Measurements from ENCODE around the gene WIPF3. TPM values are rescaled to one million over a fixed set of nuclear protein-coding genes. Genes with fewer than 3 reads are reported as not detected.

The WIPF3 gene
- total and polyA plus RNA-seq, 2 of the 4 experiments (the other 2 are of a cell fraction), result not detected

GRCh38 chr7:29924006-29924405 lies 117.7 kb downstream of the WIPF3 start:
- Histone ChIP-seq H3K79me1 (ENCODE audit: low read depth in 1 of 2, low read length in 2 of 2) (peaks cover 3 to 11% of the 10 kb centered on the region in 2 experiments; a peak in 3 of 4 replicates), H3K4me2 (ENCODE audit: low read depth, low read length) (no peak overlapping the region), H2BK20ac (ENCODE audit: low read depth, low read length) (no peak overlapping the region), H3K4me3 (ENCODE audit: insufficient read depth, low read depth, low read length) (no peak overlapping the region), H3K9me3 (ENCODE audit: control insufficient read depth, insufficient read depth, low read length) (no peaks in the 10 kb centered on the region), H2AK5ac (ENCODE audit: low read depth, low read length) (no peak overlapping the region), H2BK5ac (ENCODE audit: low read depth, low read length, poor library complexity, severe bottlenecking) (no peak overlapping the region), H3K4me1 (ENCODE audit: control insufficient read depth, insufficient read depth, low read length) (no peaks in the 10 kb centered on the region), H3K18ac (ENCODE audit: low read depth, low read length) (no peak overlapping the region), H3K27ac (ENCODE audit: insufficient read depth, low read length) (no peak overlapping the region), H3K23ac (ENCODE audit: low read depth, low read length) (no peak overlapping the region), H4K20me1 (ENCODE audit: insufficient read depth, low read length) (peaks cover 5% of the 10 kb centered on the region; the same call in 1 of the 2 replicates), H2BK15ac (ENCODE audit: low read depth, low read length) (no peak overlapping the region), H3K4ac (ENCODE audit: low read depth, low read length) (no peak overlapping the region), H4K5ac (ENCODE audit: low read depth, low read length) (no peak overlapping the region), H3K14ac (replicated peaks; ENCODE audit: low read depth, low read length) (no peak overlapping the region), H2AFZ (replicated peaks; ENCODE audit: low read length, poor library complexity) (no peak overlapping the region), H4K8ac (ENCODE audit: low read depth in 2 of 2, low read length in 2 of 2) (no peak overlapping the region), H3K9ac (ENCODE audit: low read depth, low read length) (no peak overlapping the region), H3K56ac (ENCODE audit: extremely low read depth, insufficient read depth, low read length) (no peak overlapping the region), H2BK120ac (ENCODE audit: low read depth, low read length) (no peak overlapping the region), H3K27me3 (ENCODE audit: control insufficient read depth, insufficient read depth, low read length) (no peaks in the 10 kb centered on the region), H3K9me1 (ENCODE audit: insufficient read depth, low read length) (no peaks in the 10 kb centered on the region), H2AK9ac (replicated peaks; ENCODE audit: low read depth, low read length, poor library complexity) (no peak overlapping the region), H3K36me3 (ENCODE audit: control insufficient read depth, insufficient read depth, low read length) (peaks cover 44% of the 10 kb centered on the region), H4K91ac (ENCODE audit: insufficient read depth, low read depth, low read length) (no peak overlapping the region)
- ATAC-seq (ENCODE audit: low read depth) (no peak), DNase-seq (no peak)
- TF ChIP-seq NFE2L2 (IDR thresholded peaks at IDR 0.05; ENCODE audit: low read depth, low read length) (no peak), RCOR1 (IDR thresholded peaks at IDR 0.05; ENCODE audit: insufficient replicate concordance, low read length) (no peak), RAD21 (IDR thresholded peaks at IDR 0.05; ENCODE audit: low read length) (no peak), SMC3 (IDR thresholded peaks at IDR 0.05; ENCODE audit: low read depth, low read length) (no peak), CHD1 (IDR thresholded peaks at IDR 0.05; ENCODE audit: low read depth, low read length) (no peak), MAZ (IDR thresholded peaks at IDR 0.05; ENCODE audit: borderline replicate concordance, low read depth, low read length) (no peak), MXI1 (IDR thresholded peaks at IDR 0.05; ENCODE audit: borderline replicate concordance, low read depth, low read length) (no peak), ELK1 (IDR thresholded peaks at IDR 0.05; ENCODE audit: borderline replicate concordance, low read depth, low read length) (no peak), USF2 (IDR thresholded peaks at IDR 0.05; ENCODE audit: low read depth, low read length) (no peak), MAFK (IDR thresholded peaks at IDR 0.05; ENCODE audit: low read depth, low read length) (no peak), RFX5 (IDR thresholded peaks at IDR 0.05; ENCODE audit: low read depth, low read length) (no peak)
- CTCF ChIA-PET, result no interaction called here
- in situ Hi-C loops (cut with MboI; ENCODE audit: low sequenced_read_pairs), result no loop called here
- no TSS peak for BruUV-seq (replicated peaks)
- intact Hi-C loops (cut with micrococcal nuclease), result loop anchor here (5.0 kb wide), 1 partner anchor 287 kb away; no protein-coding TSS in a partner anchor
- POLR2A ChIA-PET (ENCODE audit: unreplicated experiment), result no interaction called here
- dilution Hi-C loops (cut with HindIII; ENCODE audit: low sequenced_read_pairs, unreplicated experiment), result no loop called here
- 84% methylated on average over 5 of the region's 9 CpGs; no CpG with 5 or more reads in 1 of the 2 experiments for WGBS, 2 experiments (ENCODE audit: extremely low coverage in 2 of 2, insufficient read length in 1 of 2)

Data from IMR-90 (cell line).